NB4 (cell line): Measurements from ENCODE around the gene DYNC1H1.

Source experiments
- CTCF ChIP-seq: IDR thresholded peaks from one replicate; pipeline ENCODE4 v1.5.1; 2012; ENCODE audit warnings: low read depth, low read length
- MAX ChIP-seq: IDR thresholded peaks from 2 replicates; pipeline ENCODE4 v1.6.1; 2011; ENCODE audit warnings: low read depth, low read length
- MYC ChIP-seq: IDR thresholded peaks from 2 replicates; pipeline ENCODE4 v1.6.1; 2011; ENCODE audit warnings: low read depth, low read length
- POLR2A ChIP-seq: IDR thresholded peaks from 2 replicates; pipeline ENCODE4 v1.6.1; 2011; ENCODE audit warnings: mild to moderate bottlenecking; ENCODE audit not compliant: insufficient read length; ENCODE audit errors: extremely low read depth

GRCh38 chr14:102018251-102018650 lies 53.9 kb downstream of the DYNC1H1 start:
- TF ChIP-seq CTCF (no peak), MYC (no peak), POLR2A (no peak), MAX (no peak)
